HepG2 (cell line): ENCODE measurements around the gene ADAT3. TPM values are rescaled to one million over a fixed set of nuclear protein-coding genes. Genes with fewer than 3 reads are reported as not detected.
A peak's percentile ranks its signal among the peaks of the same experiment; 100 is the strongest.

ENCODE experiments used
- ATF7 ChIP-seq, 2 experiments: fragments of 450-650 bp in 1 of 2; sonication (generic) in 1 of 2; formaldehyde crosslinking in 1 of 2; IDR thresholded peaks; 2 replicates each; pipeline versions ENCODE4 v1.4.0 to v1.6.1; 2016 to 2020; ENCODE audit warnings: antibody characterized with exemption in 1 of 2, mild to moderate bottlenecking in 1 of 2, missing genetic modification reagents in 1 of 2
- BHLHE40 ChIP-seq: IDR thresholded peaks from 2 replicates; pipeline ENCODE4 v1.6.1; 2011; ENCODE audit warnings: low read length, improper control_type of control experiment
- CEBPB ChIP-seq: IDR thresholded peaks from 2 replicates; pipeline ENCODE4 v1.6.1; 2011; ENCODE audit warnings: low read depth, low read length, improper control_type of control experiment, borderline replicate concordance
- FOXP4 ChIP-seq: sonication (generic); formaldehyde crosslinking; IDR thresholded peaks from 2 replicates; pipeline ENCODE4 v1.4.0; 2020; ENCODE audit warnings: missing genetic modification reagents
- GLI4 ChIP-seq: sonication (generic); formaldehyde crosslinking; IDR thresholded peaks from 2 replicates; pipeline ENCODE4 v1.5.1; 2020; ENCODE audit warnings: missing genetic modification reagents, mild to moderate bottlenecking, moderate library complexity, borderline replicate concordance
- KMT2A ChIP-seq: sonication (generic); formaldehyde crosslinking; IDR thresholded peaks from 2 replicates; pipeline ENCODE4 v1.4.0; 2020; ENCODE audit warnings: missing genetic modification reagents
- MXD4 ChIP-seq: IDR thresholded peaks from 2 replicates; pipeline ENCODE4 v1.6.1; 2016; ENCODE audit warnings: mild to moderate bottlenecking, missing biosample characterization, missing genetic modification reagents
- NFIC ChIP-seq: IDR thresholded peaks from 2 replicates; pipeline ENCODE4 v1.6.1; 2012; ENCODE audit warnings: mild to moderate bottlenecking, low read length, inconsistent platforms
- SRSF9 ChIP-seq: fragments of 200-400 bp; formaldehyde crosslinking; IDR thresholded peaks from 2 replicates; pipeline ENCODE4 v1.6.1; 2018; ENCODE audit warnings: borderline replicate concordance, mild to moderate bottlenecking, low read depth, low read length; ENCODE audit not compliant: insufficient read depth, poor library complexity, severe bottlenecking
- THAP8 ChIP-seq: sonication (generic); formaldehyde crosslinking; IDR thresholded peaks from 2 replicates; pipeline ENCODE4 v1.5.1; 2020; ENCODE audit warnings: missing genetic modification reagents, mild to moderate bottlenecking, borderline replicate concordance
- ZC3H13 ChIP-seq: sonication (generic); formaldehyde crosslinking; IDR thresholded peaks from 2 replicates; pipeline ENCODE4 v1.8.1; 2023; ENCODE audit warnings: mild to moderate bottlenecking, missing genetic modification reagents, moderate library complexity
- ZNF318 ChIP-seq: sonication (generic); formaldehyde crosslinking; IDR thresholded peaks from 2 replicates; pipeline ENCODE4 v1.4.0; 2020; ENCODE audit warnings: mild to moderate bottlenecking, missing genetic modification reagents
- ZNF549 ChIP-seq: sonication (generic); formaldehyde crosslinking; IDR thresholded peaks from 2 replicates; pipeline ENCODE4 v1.5.0; 2020; ENCODE audit warnings: missing genetic modification reagents
- ZNF558 ChIP-seq: sonication (generic); formaldehyde crosslinking; IDR thresholded peaks from 2 replicates; pipeline ENCODE4 v1.9.0; 2022; ENCODE audit warnings: mild to moderate bottlenecking, missing genetic modification reagents, borderline replicate concordance
- ZNF598 ChIP-seq: sonication (generic); formaldehyde crosslinking; IDR thresholded peaks from 2 replicates; pipeline ENCODE4 v1.5.1; 2020; ENCODE audit warnings: mild to moderate bottlenecking, missing genetic modification reagents, borderline replicate concordance
- ZNF605 ChIP-seq: sonication (generic); formaldehyde crosslinking; IDR thresholded peaks from 2 replicates; pipeline ENCODE4 v1.8.0; 2022; ENCODE audit warnings: mild to moderate bottlenecking, missing genetic modification reagents
- ZNF781 ChIP-seq: sonication (generic); formaldehyde crosslinking; IDR thresholded peaks from 2 replicates; pipeline ENCODE4 v1.5.1; 2020; ENCODE audit warnings: borderline replicate concordance, mild to moderate bottlenecking, missing genetic modification reagents; ENCODE audit errors: not compliant biosample characterization
- polyA plus RNA-seq, 8 experiments: library from polyadenylated mRNA; depleted of rRNA in 3 of 8; stranded (reverse) in 7 of 8; unstranded in 1 of 8; fragments of >200 nt; fragmentation: Illumina TruSeq in 4 of 8; extraction: Trizol in 4 of 8; gene quantifications; 2 replicates each; pipeline versions ENCODE4 v1.2.1 to v1.2.3, GENCODE V29; 2011 to 2016; ENCODE audit warnings: low read depth in 4 of 8, missing spikeins in 1 of 8, mixed read lengths in 1 of 8; ENCODE audit not compliant: insufficient read depth in 1 of 8
- total RNA-seq, 5 experiments: library from RNA; depleted of rRNA; stranded (reverse); fragments of >200 nt; fragmentation: Illumina TruSeq; extraction: Trizol; gene quantifications; 2 replicates each; pipeline ENCODE4 v1.2.3, GENCODE V29; 2016; ENCODE audit warnings: low read depth in 1 of 5

ADAT3 gene
- total and polyA plus RNA-seq, 2 of the 13 experiments (the other 11 are each of a cell fraction or from before 2014, with no cell fraction given), result 0.95 to 3.5 TPM

- no peak for TF ChIP-seq BHLHE40
- no peak for TF ChIP-seq ZNF558
- no peak for TF ChIP-seq ZNF549 (CRISPR knock-in tag)
- no peak for TF ChIP-seq FOXP4 (CRISPR knock-in tag)
- no peak for TF ChIP-seq ZNF318 (CRISPR knock-in tag)
- no peak for TF ChIP-seq SRSF9
- no peak for TF ChIP-seq ZC3H13 (CRISPR knock-in tag)
- TF ChIP-seq NFIC, result no peak
- TF ChIP-seq CEBPB, result no peak
- 0 out of 2 replicates have a peak, but pooled peaks have one; percentile 33 for TF ChIP-seq ZNF598 (CRISPR knock-in tag)
- no peak for TF ChIP-seq ATF7 (IDR thresholded peaks at IDR 0.05)
- TF ChIP-seq ATF7 (CRISPR knock-in tag; IDR thresholded peaks at IDR 0.05), result no peak
- no peak; the same call in 1 of the 2 replicates for TF ChIP-seq MXD4 (CRISPR knock-in tag)
- TF ChIP-seq GLI4, result no peak
- no peak for TF ChIP-seq KMT2A (CRISPR knock-in tag)
- 0 out of 2 replicates have a peak, but pooled peaks have one; percentile 41 for TF ChIP-seq ZNF605 (CRISPR knock-in tag)
- no peak for TF ChIP-seq ZNF781 (CRISPR knock-in tag)
- no peak for TF ChIP-seq THAP8 (CRISPR knock-in tag)
Observed at GRCh38 chr19:1904860-1905109, 414 bp upstream of the ADAT3 start (continued).
